DOHH2 (cell line): ENCODE results near the gene RPS5.
A peak's percentile ranks its signal among the peaks of the same experiment; 100 is the strongest.
"Not testable (repeated sequence)": the region's sequence is repeated elsewhere in the genome, so short reads cannot be mapped to it uniquely, and the experiment has no call there.

Source experiments
- H3F3A ChIP-seq: fragments of 200-600 bp; sonication (generic), shearing (Covaris generic); 2 replicates; pipeline ENCODE4 v1.6.0; 2016; ENCODE audit warnings: antibody characterized with exemption, mild to moderate bottlenecking; ENCODE audit not compliant: control insufficient read depth, insufficient read depth
- H3K27ac ChIP-seq: fragments of 200-600 bp; sonication (generic); 2 replicates; pipeline ENCODE4 v1.5.1; 2014; ENCODE audit warnings: low read depth, mild to moderate bottlenecking, low read length, moderate library complexity
- H3K27me3 ChIP-seq: fragments of 200-600 bp; sonication (generic); 2 replicates; pipeline ENCODE4 v1.6.1; 2014; ENCODE audit warnings: mild to moderate bottlenecking, low read length, mixed read lengths; ENCODE audit not compliant: control insufficient read depth
- H3K36me3 ChIP-seq: fragments of 200-600 bp; sonication (generic); 2 replicates; pipeline ENCODE4 v1.6.1; 2014; ENCODE audit warnings: mild to moderate bottlenecking, low read length, moderate library complexity, mixed read lengths; ENCODE audit not compliant: control insufficient read depth
- H3K4me1 ChIP-seq: fragments of 200-600 bp; sonication (generic); 2 replicates; pipeline ENCODE4 v1.6.1; 2014; ENCODE audit warnings: mild to moderate bottlenecking, low read length, mixed read lengths; ENCODE audit not compliant: control insufficient read depth
- H3K4me2 ChIP-seq: fragments of 200-600 bp; sonication (generic); 2 replicates; pipeline ENCODE4 v1.6.0; 2014; ENCODE audit warnings: mild to moderate bottlenecking, low read length, moderate library complexity
- H3K4me3 ChIP-seq: fragments of 200-600 bp; sonication (generic); 2 replicates; pipeline ENCODE4 v1.5.1; 2014; ENCODE audit warnings: mild to moderate bottlenecking, low read length, mixed read lengths
- H3K79me2 ChIP-seq: fragments of 200-600 bp; sonication (generic); 2 replicates; pipeline ENCODE4 v1.6.1; 2014; ENCODE audit warnings: mild to moderate bottlenecking, low read length, mixed read lengths; ENCODE audit not compliant: control insufficient read depth
- H3K9me2 ChIP-seq: fragments of 200-600 bp; sonication (generic); replicated peaks from 2 replicates; pipeline ENCODE4 v1.6.1; 2014; ENCODE audit warnings: mild to moderate bottlenecking, low read length, mixed read lengths; ENCODE audit not compliant: control insufficient read depth
- H3K9me3 ChIP-seq: fragments of 200-600 bp; sonication (generic); 2 replicates; pipeline ENCODE4 v1.6.1; 2014; ENCODE audit warnings: antibody characterized with exemption, low read length, mixed read lengths; ENCODE audit not compliant: control insufficient read depth, insufficient read depth
- H4K20me1 ChIP-seq: fragments of 200-600 bp; sonication (generic); 2 replicates; pipeline ENCODE4 v1.6.0; 2014; ENCODE audit warnings: low read depth, mild to moderate bottlenecking, antibody characterized with exemption, low read length, moderate library complexity; ENCODE audit not compliant: control insufficient read depth, insufficient read depth
- CTCF ChIP-seq: fragments of 200-600 bp; sonication (generic); IDR thresholded peaks from one replicate; pipeline ENCODE4 v1.5.1; 2014; ENCODE audit warnings: antibody characterized with exemption, mild to moderate bottlenecking, low read depth, low read length; ENCODE audit not compliant: poor library complexity, severe bottlenecking
- EZH2phosphoT487 ChIP-seq: fragments of 200-600 bp; sonication (generic); IDR thresholded peaks from 2 replicates; pipeline ENCODE4 v1.6.1; 2017; ENCODE audit warnings: borderline replicate concordance, mild to moderate bottlenecking, antibody characterized with exemption, low read length, moderate library complexity, mixed read lengths

Gene RPS5

GRCh38 chr19:58374200-58374599 is 12.9 kb upstream of the RPS5 start:
- H3F3A ChIP-seq, result 0 out of 2 replicates have a peak, but pooled peaks cover 2% of the 10 kb centered on the region
- no peaks in the 10 kb centered on the region for H4K20me1 ChIP-seq
- no peaks in the 10 kb centered on the region for H3K9me3 ChIP-seq
- no peak overlapping the region for H3K27ac ChIP-seq
- TF ChIP-seq CTCF (no peak), EZH2phosphoT487 (no peak)
- no peak overlapping the region for H3K4me2 ChIP-seq
- H3K9me2 ChIP-seq, result no peaks in the 10 kb centered on the region
- peaks cover 4% of the 10 kb centered on the region for H3K4me1 ChIP-seq
- H3K36me3 ChIP-seq, result no peaks in the 10 kb centered on the region
- H3K79me2 ChIP-seq, result peaks cover 2% of the 10 kb centered on the region
- H3K27me3 ChIP-seq, result no peaks in the 10 kb centered on the region
- no peak overlapping the region for H3K4me3 ChIP-seq

DNA sequence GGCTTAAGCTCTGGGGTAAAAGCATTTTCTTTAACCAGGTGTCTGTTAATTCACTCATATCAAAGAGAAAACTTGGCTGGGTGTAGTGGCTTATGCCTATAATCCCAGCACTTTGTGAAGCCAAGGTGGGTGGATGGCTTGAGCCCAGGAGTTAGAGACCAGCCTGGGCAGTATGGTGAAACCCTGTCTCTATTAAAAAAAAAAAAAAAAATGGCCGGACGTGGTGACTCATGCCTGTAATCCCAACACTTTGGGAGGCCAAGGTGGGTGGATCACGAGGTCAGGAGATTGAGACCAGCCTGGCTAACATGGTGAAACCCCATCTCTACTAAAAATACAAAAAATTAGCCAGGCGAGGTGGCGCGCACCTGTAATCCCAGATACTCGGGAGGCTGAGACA is 10.3 kb upstream of the RPS5 start:
- H3F3A ChIP-seq, H3K9me2 ChIP-seq, H3K4me2 ChIP-seq, H3K27me3 ChIP-seq, H3K27ac ChIP-seq, H3K36me3 ChIP-seq, H4K20me1 ChIP-seq, H3K9me3 ChIP-seq, H3K4me3 ChIP-seq: not testable (repeated sequence)
- peaks cover 18% of the 10 kb centered on the region for H3K79me2 ChIP-seq
- peaks cover 15% of the 10 kb centered on the region for H3K4me1 ChIP-seq

DNA sequence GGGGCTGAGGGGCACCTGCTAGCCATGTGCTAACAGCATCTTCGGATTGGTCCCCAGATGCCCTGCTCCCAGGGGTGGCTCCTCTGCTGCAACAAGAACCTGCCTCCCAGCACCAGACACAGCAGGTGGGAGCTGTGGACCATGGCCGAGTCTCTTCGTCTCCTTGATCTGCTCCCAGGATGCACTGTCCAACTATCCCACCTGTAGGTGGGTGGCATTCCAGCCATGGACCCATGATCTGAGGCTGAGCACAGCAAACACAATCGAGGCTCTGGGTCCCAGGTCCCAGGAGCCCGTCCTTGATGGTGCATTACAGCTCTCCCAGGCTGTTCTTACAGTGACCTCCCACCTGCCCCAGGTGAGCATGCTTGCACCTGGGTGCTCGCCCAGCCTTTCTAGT is 7.8 kb upstream of the RPS5 start:
- Histone ChIP-seq H3K9me2 (no peaks in the 10 kb centered on the region), H3K4me1 (peaks cover 27% of the 10 kb centered on the region), H3K4me3 (peak overlapping the region; percentile 75), H4K20me1 (no peaks in the 10 kb centered on the region), H3K4me2 (peak overlapping the region; percentile 82), H3K36me3 (no peaks in the 10 kb centered on the region), H3K79me2 (peaks cover 26% of the 10 kb centered on the region), H3K9me3 (no peaks in the 10 kb centered on the region), H3F3A (no peaks in the 10 kb centered on the region), H3K27me3 (no peaks in the 10 kb centered on the region), H3K27ac (no peak overlapping the region)
- TF ChIP-seq EZH2phosphoT487 (no peak), CTCF (no peak)

DNA sequence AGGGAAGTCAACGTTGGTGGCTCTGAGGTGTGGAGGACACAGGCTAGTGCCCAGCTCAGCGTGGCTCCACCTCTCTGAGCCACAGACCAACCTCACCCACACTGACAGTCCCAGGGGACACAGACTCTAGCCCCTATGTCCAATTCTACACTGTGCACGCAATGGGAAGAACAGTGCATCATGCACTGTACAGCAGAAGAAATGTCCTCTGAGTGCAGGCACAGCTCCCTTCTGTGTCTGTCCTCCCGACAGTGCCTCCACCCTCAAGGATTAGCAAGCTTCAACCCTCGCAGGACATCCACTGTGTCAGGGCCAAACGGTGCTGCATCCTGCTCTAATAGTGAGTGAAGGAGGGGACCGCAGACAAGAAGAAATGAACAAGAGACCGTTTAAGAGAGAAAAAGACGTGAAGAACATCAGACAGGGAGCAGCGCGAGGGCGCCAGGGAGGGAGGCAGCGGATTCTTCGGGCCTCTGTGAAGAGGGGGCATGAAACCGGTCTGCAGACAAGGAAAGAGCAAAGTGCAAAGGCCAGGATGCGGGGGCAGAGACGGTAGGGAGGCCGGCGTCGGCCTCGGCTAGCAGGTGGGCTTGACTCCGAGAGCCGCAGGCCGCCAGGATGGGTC is 6.9 kb upstream of the RPS5 start:
- Histone ChIP-seq H3K9me3 (no peaks in the 10 kb centered on the region), H3K36me3 (no peaks in the 10 kb centered on the region), H3K4me1 (peaks cover 28% of the 10 kb centered on the region), H3F3A (no peaks in the 10 kb centered on the region), H3K27me3 (no peaks in the 10 kb centered on the region), H3K4me3 (peak overlapping the region; percentile 75), H3K79me2 (peaks cover 28% of the 10 kb centered on the region), H3K9me2 (no peaks in the 10 kb centered on the region), H3K4me2 (peak overlapping the region; percentile 82), H4K20me1 (no peaks in the 10 kb centered on the region), H3K27ac (peak overlapping the region; percentile 67)
- no peak for TF ChIP-seq CTCF
- TF ChIP-seq EZH2phosphoT487, result no peak
